Sigmoid colon (tissue), 4 donors: Measurements from ENCODE around the gene CTBP2.

Source experiments
- POLR2A ChIP-seq, 2 donors: fragments of 450-650 bp; IDR thresholded peaks; one replicate each; pipeline ENCODE4 v1.6.1; 2016; ENCODE audit warnings: antibody characterized with exemption in 2 of 2, mild to moderate bottlenecking in 2 of 2, moderate library complexity in 2 of 2
- POLR2AphosphoS5 ChIP-seq, 4 donors: sonication (generic); formaldehyde crosslinking; IDR thresholded peaks; one replicate each; pipeline ENCODE4 v1.6.1; 2017; ENCODE audit warnings: antibody characterized with exemption in 4 of 4

DNA sequence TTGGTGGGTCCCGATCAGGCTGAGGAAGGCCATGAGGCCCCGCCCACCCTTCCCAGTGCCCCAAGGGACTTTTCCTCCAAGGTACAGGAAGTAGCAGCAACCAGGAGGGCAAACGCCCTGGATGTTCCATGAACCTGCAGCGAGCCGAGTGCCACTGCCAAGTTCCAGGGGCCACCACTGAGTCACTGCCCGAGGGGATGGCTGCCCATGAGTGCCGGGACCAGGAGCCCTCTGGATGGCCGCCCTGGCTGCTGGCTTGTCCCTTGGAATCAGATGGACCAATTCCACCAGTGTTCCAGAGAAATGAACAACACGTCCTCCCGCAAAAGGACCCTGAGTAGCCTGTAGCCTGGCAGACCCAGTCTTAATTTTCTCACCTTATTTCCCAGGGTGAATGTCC lies 144.2 kb downstream of the CTBP2 start:
- TF ChIP-seq POLR2AphosphoS5 (IDR thresholded peaks at IDR 0.05) = no peak
- no peak for TF ChIP-seq POLR2A (IDR thresholded peaks at IDR 0.05)
